Endothelial cell of umbilical vein (primary cell): ENCODE results near the gene CEMIP. TPM values are rescaled to one million over a fixed set of nuclear protein-coding genes. Genes with fewer than 3 reads are reported as not detected.

Experiments
- BruUV-seq: library from RNA; stranded (reverse); fragments of 400-500 nt; replicated peaks from 2 replicates; lab custom pipeline; 2021; lab: Mats Ljungman, UMichigan
- CTCF ChIA-PET: fragments of 300-600, 350-600 bp; sonication (Branson Sonifier 250); formaldehyde crosslinking; loops from one replicate; lab custom pipeline; 2021; ENCODE audit warnings: antibody characterized with exemption, inconsistent platforms; lab: Charles Lee
- POLR2A ChIA-PET: fragments of 300-600, 350-600 bp; sonication (Branson Sonifier 250); formaldehyde crosslinking; loops from one replicate; lab custom pipeline; 2021; ENCODE audit warnings: antibody characterized with exemption, inconsistent platforms; lab: Charles Lee
- DNase-seq: peaks from one replicate; pipeline ENCODE4 v3.0.0-alpha.2; 2011; ENCODE audit warnings: low read depth, low spot score
- FAIRE-seq: peaks from 2 replicates; lab custom pipeline; 2011; peaks lifted over from hg19 to GRCh38; lab: Jason Lieb, UNC
- H2AFZ ChIP-seq: 2 replicates; pipeline ENCODE4 v1.6.0; 2012; ENCODE audit warnings: low read depth, low read length, control low read depth, inconsistent platforms
- H3K27ac ChIP-seq: 2 replicates; pipeline ENCODE4 v1.5.1; 2011; ENCODE audit warnings: low read depth, mild to moderate bottlenecking, control low read depth, low read length, moderate library complexity; ENCODE audit not compliant: insufficient read depth
- H3K27me3 ChIP-seq, 2 experiments: 2 replicates each; pipeline versions ENCODE4 v1.6.0 to v1.6.1; 2011; ENCODE audit warnings: low read length in 2 of 2, mixed read lengths in 1 of 2; ENCODE audit not compliant: control insufficient read depth in 2 of 2, insufficient read depth in 2 of 2
- H3K36me3 ChIP-seq, 2 experiments: 2 replicates in 1 of 2; 3 replicates in 1 of 2; pipeline ENCODE4 v1.5.1; 2011; ENCODE audit warnings: low read length in 2 of 2, mild to moderate bottlenecking in 1 of 2, moderate library complexity in 1 of 2; ENCODE audit not compliant: control insufficient read depth in 2 of 2, insufficient read depth in 2 of 2; ENCODE audit errors: extremely low read depth in 1 of 2
- H3K4me1 ChIP-seq: 3 replicates; pipeline ENCODE4 v1.5.1; 2011; ENCODE audit warnings: mild to moderate bottlenecking, low read length; ENCODE audit not compliant: control insufficient read depth, insufficient read depth; ENCODE audit errors: extremely low read depth
- H3K4me2 ChIP-seq: 2 replicates; pipeline ENCODE4 v1.6.1; 2011; ENCODE audit warnings: low read length, control low read depth, mixed read lengths; ENCODE audit not compliant: insufficient read depth
- H3K4me3 ChIP-seq, 3 experiments: fragments of 200-600 bp in 1 of 3; sonication (generic), shearing (Covaris generic) in 1 of 3; replicated peaks in 1 of 3; 2 replicates each; pipeline ENCODE4 v1.5.1; 2011 to 2016; ENCODE audit warnings: control low read depth in 3 of 3, low read length in 3 of 3, mild to moderate bottlenecking in 2 of 3, inconsistent platforms in 1 of 3, low read depth in 1 of 3, moderate library complexity in 1 of 3; ENCODE audit not compliant: insufficient read depth in 1 of 3
- H3K79me2 ChIP-seq: 2 replicates; pipeline ENCODE4 v1.6.0; 2012; ENCODE audit warnings: low read length, inconsistent platforms; ENCODE audit not compliant: control insufficient read depth, insufficient read depth
- H3K9ac ChIP-seq: replicated peaks from 2 replicates; pipeline ENCODE3; 2011; ENCODE audit warnings: low read length, control low read depth; ENCODE audit not compliant: insufficient read depth; ENCODE audit errors: extremely low read depth
- H3K9me1 ChIP-seq: replicated peaks from 3 replicates; pipeline ENCODE4 v1.6.0; 2011; ENCODE audit warnings: mild to moderate bottlenecking, low read length; ENCODE audit not compliant: control insufficient read depth, insufficient read depth; ENCODE audit errors: extremely low read depth
- H3K9me3 ChIP-seq: replicated peaks from 2 replicates; pipeline ENCODE4 v1.5.1; 2012; ENCODE audit warnings: low read length, inconsistent platforms; ENCODE audit not compliant: control insufficient read depth, insufficient read depth
- H4K20me1 ChIP-seq: replicated peaks from 2 replicates; pipeline ENCODE3; 2011; ENCODE audit warnings: mild to moderate bottlenecking, low read length; ENCODE audit not compliant: control insufficient read depth, insufficient read depth; ENCODE audit errors: extremely low read depth
- CTCF ChIP-seq, 2 donors: IDR thresholded peaks; 1 replicate in 1 of 2; 2 replicates in 1 of 2; pipeline ENCODE4 v1.5.1; 2011; ENCODE audit warnings: low read length in 2 of 2, mild to moderate bottlenecking in 2 of 2, moderate library complexity in 2 of 2, control low read depth in 1 of 2, inconsistent platforms in 1 of 2, low read depth in 1 of 2; ENCODE audit not compliant: insufficient read depth in 1 of 2; ENCODE audit errors: extremely low read depth in 1 of 2
- EZH2 ChIP-seq: IDR thresholded peaks from 2 replicates; pipeline ENCODE4 v1.6.1; 2012; ENCODE audit warnings: borderline replicate concordance, low read depth, mild to moderate bottlenecking, moderate library complexity, low read length, inconsistent platforms; ENCODE audit not compliant: severe bottlenecking
- FOS ChIP-seq: IDR thresholded peaks from 2 replicates; pipeline ENCODE4 v1.6.1; 2011; ENCODE audit warnings: mild to moderate bottlenecking, low read length, moderate library complexity, borderline replicate concordance; ENCODE audit not compliant: insufficient read depth
- GATA2 ChIP-seq: IDR thresholded peaks from 2 replicates; pipeline ENCODE4 v1.7.0; 2011; ENCODE audit warnings: low read depth, mild to moderate bottlenecking, moderate library complexity, mixed read lengths, low read length; ENCODE audit not compliant: insufficient read length, insufficient read depth
- JUN ChIP-seq: IDR thresholded peaks from 2 replicates; pipeline ENCODE4 v1.6.1; 2011; ENCODE audit warnings: borderline replicate concordance, low read depth; ENCODE audit not compliant: insufficient read length, insufficient read depth
- MAX ChIP-seq: IDR thresholded peaks from 2 replicates; pipeline ENCODE4 v1.6.1; 2011; ENCODE audit not compliant: insufficient read depth, insufficient read length
- POLR2A ChIP-seq: IDR thresholded peaks from 2 replicates; pipeline ENCODE4 v1.6.1; 2012; ENCODE audit warnings: low read depth, mild to moderate bottlenecking, control low read depth, low read length
- POLR2AphosphoS5 ChIP-seq: IDR thresholded peaks from 2 replicates; pipeline ENCODE4 v1.6.1; 2012; ENCODE audit warnings: low read depth, mild to moderate bottlenecking, control low read depth, low read length, moderate library complexity; ENCODE audit not compliant: insufficient read depth
- dilution Hi-C: fragments of 300-500 bp; cut with MboI; formaldehyde crosslinking; loops from one replicate; pipeline ENCODE4 v1.15.0; 2019; ENCODE audit warnings: low sequenced_read_pairs; ENCODE audit not compliant: extremely low pct_ligation_motif_present
- intact Hi-C: fragments of 100-400 bp; cut with micrococcal nuclease; formaldehyde crosslinking; loops from one replicate; pipeline ENCODE4 v1.10.0; 2022
- polyA plus RNA-seq, 4 experiments: library from polyadenylated mRNA; depleted of rRNA in 3 of 4; stranded (reverse) in 3 of 4; unstranded in 1 of 4; fragments of >200 nt; gene quantifications; 2 replicates each; pipeline versions ENCODE4 v1.2.1 to v1.2.3, GENCODE V29; 2011 to 2012; ENCODE audit warnings: missing spikeins in 1 of 4
- total RNA-seq: library from RNA; stranded (reverse); gene quantifications from 2 replicates; pipeline ENCODE4 v1.2.3, GENCODE V29; 2021

CEMIP gene
- total and polyA plus RNA-seq, 2 donors (not counting 3 experiments of a cell fraction or from before 2014, with no cell fraction given) = 0.01 TPM; not detected in 1

GRCh38 chr15:80839764-80840130, 60.6 kb downstream of the CEMIP start:
- CTCF ChIA-PET = no interaction called here
- Histone ChIP-seq H3K79me2 (no peaks in the 10 kb centered on the region), H3K27ac (no peak overlapping the region), H3K9ac (no peak overlapping the region), H2AFZ (no peak overlapping the region), H3K36me3 (no peaks in the 10 kb centered on the region), H3K4me2 (no peak overlapping the region), H3K4me1 (no peaks in the 10 kb centered on the region), H3K4me3 (no peak overlapping the region), H3K9me1 (no peaks in the 10 kb centered on the region), H4K20me1 (no peaks in the 10 kb centered on the region), H3K9me3 (no peaks in the 10 kb centered on the region), H3K27me3 (peaks cover 0 to 4% of the 10 kb centered on the region in 2 experiments)
- TF ChIP-seq POLR2AphosphoS5 (no peak), POLR2A (no peak), EZH2 (no peak), GATA2 (no peak), FOS (no peak), CTCF (IDR thresholded peaks at IDR 0.05; ENCODE audit: extremely low read depth in 1 of 2, insufficient read depth in 1 of 2, low read depth in 1 of 2, low read length in 2 of 2) (no peak), MAX (no peak), JUN (no peak)
- no peak for DNase-seq
- dilution Hi-C loops (no loop called here), intact Hi-C loops (no loop called here)
- BruUV-seq = no TSS peak
- POLR2A ChIA-PET = no interaction called here
- no peak for FAIRE-seq
